Transverse colon (tissue), 4 donors: ENCODE measurements around the gene YPEL4. TPM values are rescaled to one million over a fixed set of nuclear protein-coding genes. Genes with fewer than 3 reads are reported as not detected.

Experiments used
- DNase-seq: peaks from one replicate; pipeline ENCODE4 v3.0.0-alpha.2; 2019
- H3K27ac ChIP-seq, 4 donors: fragments of 200-600 bp; sonication (generic); 2 replicates each; pipeline ENCODE4 v1.5.1; 2016 to 2018; ENCODE audit warnings: inconsistent platforms in 4 of 4
- H3K27me3 ChIP-seq: fragments of 200-600 bp; sonication (generic); 2 replicates; pipeline ENCODE4 v1.5.1; 2017; ENCODE audit warnings: inconsistent platforms
- H3K36me3 ChIP-seq, 4 donors: fragments of 200-600 bp; sonication (generic); 2 replicates each; pipeline ENCODE4 v1.5.1; 2017 to 2019; ENCODE audit warnings: inconsistent platforms in 4 of 4
- H3K4me1 ChIP-seq, 4 donors: fragments of 200-600 bp; sonication (generic); 2 replicates each; pipeline ENCODE4 v1.5.1; 2017 to 2020; ENCODE audit warnings: inconsistent platforms in 4 of 4
- H3K4me3 ChIP-seq, 4 donors: fragments of 200-600 bp; sonication (generic); 1 replicate in 1 of 4; 2 replicates in 3 of 4; pipeline versions ENCODE4 v1.5.1 to v1.6.1; 2017 to 2019; ENCODE audit warnings: inconsistent platforms in 4 of 4
- H3K9me3 ChIP-seq, 2 donors: fragments of 200-600 bp; sonication (generic); 2 replicates each; pipeline ENCODE4 v1.5.1; 2017 to 2019; ENCODE audit warnings: inconsistent platforms in 2 of 2
- CTCF ChIP-seq, 5 experiments: fragments of 200-600 bp in 3 of 5; fragments of 450-650 bp in 2 of 5; sonication (generic) in 3 of 5; IDR thresholded peaks; 1 replicate in 2 of 5; 2 replicates in 3 of 5; pipeline ENCODE4 v1.5.1; 2016 to 2017; ENCODE audit warnings: antibody characterized with exemption in 5 of 5, inconsistent platforms in 3 of 5, mild to moderate bottlenecking in 2 of 5, moderate library complexity in 1 of 5
- EP300 ChIP-seq: sonication (generic); formaldehyde crosslinking; IDR thresholded peaks from one replicate; pipeline ENCODE4 v1.6.1; 2017; ENCODE audit warnings: antibody characterized with exemption, low read depth
- POLR2A ChIP-seq: fragments of 450-650 bp; IDR thresholded peaks from one replicate; pipeline ENCODE4 v1.6.1; 2016; ENCODE audit warnings: antibody characterized with exemption, mild to moderate bottlenecking, moderate library complexity
- POLR2AphosphoS5 ChIP-seq, 3 donors: sonication (generic); formaldehyde crosslinking; IDR thresholded peaks; one replicate each; pipeline ENCODE4 v1.6.1; 2016; ENCODE audit warnings: antibody characterized with exemption in 3 of 3
- WGBS, 2 donors: methylation state at CpG; one replicate each; pipeline ENCODE4 v1.1.5; 2018; ENCODE audit warnings: low coverage in 1 of 2; 5-methylcytosine and 5-hydroxymethylcytosine counted together
- in situ Hi-C, 4 donors: fragments of 200-750 bp; cut with MboI; loops; one replicate each; pipeline versions ENCODE4 v1.15.0 to v1.15.1; 2017; ENCODE audit warnings: low sequenced_read_pairs in 3 of 4, low pct_ligation_motif_present in 1 of 4, low pct_unique_long_range_greater_than_20kb in 1 of 4
- intact Hi-C: fragments of 100-400 bp; cut with DNase I; formaldehyde crosslinking; loops from one replicate; pipeline ENCODE4 v1.15.1; 2023; ENCODE audit warnings: low total_unique reads
- total RNA-seq, 4 donors: library from RNA; depleted of rRNA; stranded (reverse); fragments of >200 nt; gene quantifications; one replicate each; pipeline ENCODE4 v1.1.0, GENCODE V29; 2016

The YPEL4 gene
- total RNA-seq, 4 donors from 2014 or later = 0.68 to 0.95 TPM; not detected in 2

- peaks cover 0 to 16% (median 0%) of the 10 kb centered on the region in 4 donors for H3K4me1 ChIP-seq
- H3K36me3 ChIP-seq = no peaks in the 10 kb centered on the region
- no peak for DNase-seq
- intact Hi-C loops = no loop called here
- peaks cover 9% of the 10 kb centered on the region for H3K27me3 ChIP-seq
- 72% methylated on average over 2 of the region's 2 CpGs; no CpG with 5 or more reads in 1 of the 2 donors for WGBS, 2 donors
- H3K9me3 ChIP-seq = no peaks in the 10 kb centered on the region
- no peak overlapping the region for H3K4me3 ChIP-seq
- in situ Hi-C loops = no loop called here
- peak overlapping the region; percentile 77 to 91 (median 86) for H3K27ac ChIP-seq
- TF ChIP-seq POLR2AphosphoS5 (IDR thresholded peaks at IDR 0.05) (no peak), POLR2A (no peak), EP300 (no peak), CTCF (IDR thresholded peaks at IDR 0.05) (no peak)
Measured at GRCh38 chr11:57599381-57599780, 50.3 kb downstream of the YPEL4 start.

- H3K4me3 ChIP-seq = peak overlapping the region; percentile 30 to 55 (median 36)
- intact Hi-C loops (no loop called here), in situ Hi-C loops (no loop called here)
- H3K9me3 ChIP-seq = no peaks in the 10 kb centered on the region
- H3K27me3 ChIP-seq = peaks cover 9% of the 10 kb centered on the region
- no peak for TF ChIP-seq POLR2AphosphoS5 (IDR thresholded peaks at IDR 0.05)
- TF ChIP-seq POLR2A = no peak
- no peak for TF ChIP-seq EP300
- no peak for TF ChIP-seq CTCF (IDR thresholded peaks at IDR 0.05)
- no peak for DNase-seq
- H3K36me3 ChIP-seq = no peaks in the 10 kb centered on the region
- WGBS, 2 donors = 70 to 73% methylated on average over 5 of the region's 5 CpGs
- H3K4me1 ChIP-seq = peaks cover 0 to 16% (median 0%) of the 10 kb centered on the region in 4 donors
- H3K27ac ChIP-seq = peak overlapping the region; percentile 77 to 91 (median 86)
Measured at GRCh38 chr11:57598831-57599155, 50.9 kb downstream of the YPEL4 start.

- TF ChIP-seq POLR2AphosphoS5 (IDR thresholded peaks at IDR 0.05) (peak in 1 of 3 donors; percentile 16), POLR2A (no peak)
- intact Hi-C loops (no loop called here), in situ Hi-C loops (no loop called here)
- DNase-seq = peak; percentile 62
- Histone ChIP-seq H3K27me3 (peaks cover 9% of the 10 kb centered on the region), H3K27ac (peak overlapping the region; percentile 77 to 91 (median 86)), H3K36me3 (no peaks in the 10 kb centered on the region), H3K4me1 (peaks cover 0 to 16% (median 0%) of the 10 kb centered on the region in 4 donors), H3K4me3 (peak overlapping the region; percentile 30 to 55 (median 36)), H3K9me3 (no peaks in the 10 kb centered on the region)
- 6 to 7% methylated on average over 8 to 32 of the region's 33 CpGs for WGBS, 2 donors
Measured at GRCh38 chr11:57597916-57598830, 51.5 kb downstream of the YPEL4 start.

DNA sequence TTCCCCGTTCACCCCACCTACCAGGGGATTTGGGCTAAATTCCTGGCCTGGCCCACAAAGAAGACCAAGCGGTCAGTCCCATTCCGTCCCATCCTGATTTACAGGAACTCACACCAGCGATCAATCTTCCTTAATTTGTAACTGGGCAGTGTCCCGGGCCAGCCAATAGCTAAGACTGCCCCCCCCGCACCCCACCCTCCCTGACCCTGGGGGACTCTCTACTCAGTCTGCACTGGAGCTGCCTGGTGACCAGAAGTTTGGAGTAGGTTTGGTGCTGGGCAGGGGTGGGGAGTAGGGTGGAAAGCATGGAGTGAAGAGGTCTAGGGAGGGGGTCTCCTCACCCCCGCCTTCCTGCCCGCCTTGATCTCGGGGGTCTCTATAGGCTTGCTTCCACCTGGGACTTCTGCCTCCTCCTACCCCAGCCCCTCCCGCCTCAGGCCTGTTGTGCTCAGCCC lies 52.2 kb downstream of the YPEL4 start, which contains the start of gene SERPING1:
SERPING1 (plus strand) TSS at position 225 of the 455 bp plus-strand sequence. CDS start 586 bp downstream, outside the sequence.
- in situ Hi-C loops (no loop called here), intact Hi-C loops (no loop called here)
- peak; percentile 48 for DNase-seq
- TF ChIP-seq CTCF (IDR thresholded peaks at IDR 0.05) (no peak), POLR2AphosphoS5 (IDR thresholded peaks at IDR 0.05) (peak in 1 of 3 donors; percentile 17), EP300 (no peak), POLR2A (no peak)
- Histone ChIP-seq H3K4me3 (peak within 1 kb of the TSS; percentile 30 to 55 (median 36)), H3K27ac (peak within 1 kb of the TSS; percentile 77 to 91 (median 86)), H3K4me1 (peaks cover 0 to 16% (median 0%) of the 10 kb centered on the region in 4 donors), H3K27me3 (peaks cover 9% of the 10 kb centered on the region), H3K9me3 (no peaks in the 10 kb centered on the region), H3K36me3 (no peaks in the 10 kb centered on the region)
- 0 to 47% methylated on average over 1 to 10 of the region's 10 CpGs for WGBS, 2 donors
